GM12878 (cell line): ENCODE results near the gene SHH. TPM values are rescaled to one million over a fixed set of nuclear protein-coding genes. Genes with fewer than 3 reads are reported as not detected.

Source experiments
- ATAC-seq: fragments of 200-7000 bp; cut with Tn5 transposase; 3 replicates; pipeline ENCODE4 v1.9.1; 2020; ENCODE audit warnings: mild to moderate bottlenecking, moderate library complexity
- BruUV-seq: library from RNA; stranded (reverse); fragments of 400-500 nt; replicated peaks from 2 replicates; lab custom pipeline; 2021; lab: Mats Ljungman, UMichigan
- CTCF ChIA-PET: fragments of 300-600 bp; sonication (Branson Sonifier 250); formaldehyde crosslinking; extraction: SDS; loops from one replicate; lab custom pipeline; 2021; ENCODE audit warnings: inconsistent platforms; lab: Yijun Ruan, JAX
- POLR2A ChIA-PET: fragments of 350-600 bp; formaldehyde crosslinking; extraction: SDS; loops from one replicate; lab custom pipeline; 2021; ENCODE audit warnings: inconsistent platforms; lab: Charles Lee
- RAD21 ChIA-PET: fragments of 300-600 bp; sonication (Branson Sonifier 250); formaldehyde crosslinking; loops from one replicate; lab custom pipeline; 2023; ENCODE audit warnings: antibody characterized with exemption; ENCODE audit not compliant: unreplicated experiment; lab: Charles Lee
- SMC1A ChIA-PET: fragments of 300-600 bp; sonication (Branson Sonifier 250); formaldehyde crosslinking; loops from one replicate; lab custom pipeline; 2023; ENCODE audit not compliant: unreplicated experiment, uncharacterized antibody; lab: Charles Lee
- DNase-seq: peaks from one replicate; pipeline ENCODE4 v3.0.0-alpha.2; 2011; ENCODE audit warnings: low read depth, low spot score
- FAIRE-seq: peaks from 3 replicates; lab custom pipeline; 2011; peaks lifted over from hg19 to GRCh38; lab: Jason Lieb, UNC
- H2AFZ ChIP-seq: 2 replicates; pipeline ENCODE4 v1.6.0; 2011; ENCODE audit warnings: low read depth, low read length, control low read depth; ENCODE audit not compliant: control insufficient read depth
- H3K27ac ChIP-seq: 2 replicates; pipeline ENCODE4 v1.5.1; 2011; ENCODE audit warnings: control low read depth; ENCODE audit not compliant: control insufficient read depth, insufficient read depth
- H3K27me3 ChIP-seq, 2 experiments: replicated peaks in 1 of 2; 2 replicates each; pipeline versions ENCODE4 v1.6.0 to v1.6.1; 2011; ENCODE audit warnings: low read length in 1 of 2; ENCODE audit not compliant: control insufficient read depth in 2 of 2, insufficient read depth in 2 of 2
- H3K36me3 ChIP-seq, 2 experiments: 2 replicates each; pipeline ENCODE4 v1.5.1; 2011; ENCODE audit warnings: low read length in 1 of 2; ENCODE audit not compliant: control insufficient read depth in 2 of 2, insufficient read depth in 2 of 2
- H3K4me1 ChIP-seq: 2 replicates; pipeline ENCODE4 v1.6.1; 2011; ENCODE audit warnings: mild to moderate bottlenecking, low read length, moderate library complexity, mixed read lengths; ENCODE audit not compliant: control insufficient read depth, insufficient read depth
- H3K4me2 ChIP-seq: 2 replicates; pipeline ENCODE4 v1.6.0; 2011; ENCODE audit warnings: control low read depth; ENCODE audit not compliant: control insufficient read depth, insufficient read depth
- H3K4me3 ChIP-seq: fragments of 200-600 bp; sonication (generic); 2 replicates; pipeline ENCODE4 v1.5.1; 2016
- H3K79me2 ChIP-seq: 2 replicates; pipeline ENCODE4 v1.6.0; 2011; ENCODE audit warnings: low read length; ENCODE audit not compliant: control insufficient read depth, insufficient read depth
- H3K9ac ChIP-seq: 2 replicates; pipeline ENCODE4 v1.8.0; 2011; ENCODE audit warnings: low read length, control low read depth, mixed read lengths; ENCODE audit not compliant: control insufficient read depth, insufficient read depth
- H3K9me3 ChIP-seq: replicated peaks from 3 replicates; pipeline ENCODE4 v1.5.1; 2011; ENCODE audit warnings: mild to moderate bottlenecking, low read length; ENCODE audit not compliant: control insufficient read depth, insufficient read depth
- H4K20me1 ChIP-seq: 2 replicates; pipeline ENCODE4 v1.6.0; 2011; ENCODE audit not compliant: control insufficient read depth, insufficient read depth
- PRDM15 ChIP-seq: fragments of 450-650 bp; formaldehyde crosslinking; IDR thresholded peaks from 2 replicates; pipeline ENCODE4 v1.4.0; 2020; ENCODE audit warnings: mild to moderate bottlenecking, moderate library complexity
- YBX1 ChIP-seq: fragments of 450-650 bp; IDR thresholded peaks from 2 replicates; pipeline ENCODE4 v1.6.1; 2016; ENCODE audit warnings: antibody characterized with exemption
- WGBS: methylation state at CpG from one replicate; pipeline ENCODE4 v1.1.6; 2016; ENCODE audit warnings: low lambda C conversion rate; ENCODE audit not compliant: insufficient replicate concordance, insufficient coverage; ENCODE audit errors: missing lambda C conversion rate; 5-methylcytosine and 5-hydroxymethylcytosine counted together
- in situ Hi-C: fragments of 300-500 bp; cut with MboI; formaldehyde crosslinking; loops from 9 replicates; pipeline ENCODE4 v1.14.3; 2018; ENCODE audit warnings: mixed read lengths
- intact Hi-C: fragments of 100-400 bp; cut with micrococcal nuclease; formaldehyde crosslinking; loops from one replicate; pipeline ENCODE4 v1.14.2; 2022; ENCODE audit not compliant: unreplicated experiment
- polyA plus RNA-seq, 11 experiments: library from polyadenylated mRNA; depleted of rRNA in 4 of 11; unstranded in 6 of 11; stranded (reverse) in 5 of 11; fragments of >200 nt; fragmentation: Nextera tagmentation in 4 of 11; fragmentation: Illumina TruSeq in 1 of 11; extraction: Ambion mirVana in 4 of 11; extraction: Trizol in 1 of 11; gene quantifications; 1 replicate in 1 of 11; 2 replicates in 10 of 11; pipeline versions ENCODE4 v1.2.1 to v1.2.3, GENCODE V29; 2011 to 2016; ENCODE audit warnings: inconsistent platforms in 2 of 11, missing spikeins in 2 of 11, low read depth in 1 of 11
- total RNA-seq, 4 experiments: library from RNA; depleted of rRNA in 3 of 4; stranded (reverse); fragments of >200 nt in 3 of 4; fragmentation: Illumina TruSeq in 1 of 4; extraction: Trizol in 1 of 4; gene quantifications; 2 replicates each; pipeline versions ENCODE4 v1.2.1 to v1.2.3, GENCODE V29; 2013 to 2021

SHH gene
- total and polyA plus RNA-seq, 10 of the 15 experiments (the other 5 are each of a cell fraction or from before 2014, with no cell fraction given), result not detected

GRCh38 chr7:155763122-155763521 lies 49.1 kb downstream of the SHH start:
- BruUV-seq, result no TSS peak
- no peak for DNase-seq
- TF ChIP-seq PRDM15 (CRISPR knock-in tag) (no peak), YBX1 (no peak)
- Histone ChIP-seq H3K79me2 (peaks cover 46% of the 10 kb centered on the region), H3K27me3 (no peaks in the 10 kb centered on the region), H3K4me3 (no peak overlapping the region), H3K4me2 (peak overlapping the region; percentile 68), H3K9me3 (peaks cover 11% of the 10 kb centered on the region; the same call in 2 of the 3 replicates), H3K27ac (peak overlapping the region; percentile 77), H3K9ac (no peak overlapping the region; the same call in 1 of the 2 replicates), H3K4me1 (peaks cover 28% of the 10 kb centered on the region), H4K20me1 (no peaks in the 10 kb centered on the region), H3K36me3 (peaks cover 33 to 46% of the 10 kb centered on the region in 2 experiments), H2AFZ (no peak overlapping the region)
- in situ Hi-C loops (loop anchor here (25.0 kb wide), 1 partner anchor 376 kb away; no protein-coding TSS in a partner anchor), intact Hi-C loops (loop anchor here (10.0 kb wide), 1 partner anchor 838 kb away; no protein-coding TSS in a partner anchor)
- SMC1A ChIA-PET, result interaction anchor here (1.3 to 2.1 kb wide), 3 partner anchors 40 to 164 kb away, joined by 3 to 10 read pairs (median 5); no protein-coding TSS in a partner anchor
- RAD21 ChIA-PET, result interaction anchor here (1.0 kb wide), 1 partner anchor 9 kb away, joined by 3 read pairs; no protein-coding TSS in a partner anchor
- CTCF ChIA-PET, result interaction anchor here (1.3 kb wide), 1 partner anchor 9 kb away, joined by 4 read pairs; no protein-coding TSS in a partner anchor
- no peak for FAIRE-seq
- POLR2A ChIA-PET, result no interaction called here
- 92% methylated on average over 10 of the region's 10 CpGs for WGBS
- no peak for ATAC-seq
